HG03108 (cell line): ENCODE measurements around the gene NLRC3.

Source experiments
- ATAC-seq: cut with Tn5 transposase; IDR thresholded peaks from one replicate; pipeline ENCODE4 v1.9.1; 2021; ENCODE audit warnings: moderate library complexity; ENCODE audit not compliant: unreplicated experiment

Gene NLRC3

DNA sequence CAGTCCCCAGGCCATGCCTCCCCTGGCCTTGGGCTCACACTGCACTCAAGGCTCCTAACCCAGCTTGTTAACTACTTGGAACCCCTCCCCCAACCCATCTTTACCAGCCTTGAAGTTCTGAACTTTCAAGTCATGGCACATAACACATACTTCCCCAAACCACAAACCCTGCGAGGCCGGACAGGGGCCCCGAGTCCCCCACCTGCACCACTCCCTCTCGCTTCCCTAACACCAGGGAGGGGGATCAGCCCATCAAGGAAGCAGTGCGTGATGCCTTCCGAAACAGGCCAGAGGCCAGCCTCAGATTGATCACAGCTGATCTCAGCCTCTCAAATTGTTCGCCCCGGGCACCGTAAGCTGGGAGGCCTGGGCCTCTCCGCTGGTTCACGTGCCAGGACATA lies 3.0 kb upstream of the NLRC3 start:
- no peak for ATAC-seq

DNA sequence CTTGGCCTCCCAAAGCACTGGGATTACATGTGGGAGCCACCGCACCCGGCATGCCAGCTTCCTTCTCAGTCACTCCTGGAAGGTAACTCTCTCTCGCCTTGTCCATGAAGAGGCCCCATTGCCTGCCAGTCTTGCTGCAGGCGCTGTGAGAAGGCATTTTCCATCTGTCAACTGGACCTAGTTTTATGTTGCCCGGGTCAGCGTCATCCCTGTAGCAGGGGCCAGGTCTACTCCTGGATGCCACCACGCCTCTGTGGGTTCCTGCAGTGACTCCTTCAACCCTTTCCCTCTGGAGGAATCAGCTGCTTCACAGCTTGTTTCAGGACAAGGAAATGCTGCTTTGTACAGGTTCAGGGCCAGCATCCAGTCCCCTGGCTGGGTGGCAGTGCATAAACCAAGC lies 2.6 kb upstream of the NLRC3 start:
- ATAC-seq = no peak

DNA sequence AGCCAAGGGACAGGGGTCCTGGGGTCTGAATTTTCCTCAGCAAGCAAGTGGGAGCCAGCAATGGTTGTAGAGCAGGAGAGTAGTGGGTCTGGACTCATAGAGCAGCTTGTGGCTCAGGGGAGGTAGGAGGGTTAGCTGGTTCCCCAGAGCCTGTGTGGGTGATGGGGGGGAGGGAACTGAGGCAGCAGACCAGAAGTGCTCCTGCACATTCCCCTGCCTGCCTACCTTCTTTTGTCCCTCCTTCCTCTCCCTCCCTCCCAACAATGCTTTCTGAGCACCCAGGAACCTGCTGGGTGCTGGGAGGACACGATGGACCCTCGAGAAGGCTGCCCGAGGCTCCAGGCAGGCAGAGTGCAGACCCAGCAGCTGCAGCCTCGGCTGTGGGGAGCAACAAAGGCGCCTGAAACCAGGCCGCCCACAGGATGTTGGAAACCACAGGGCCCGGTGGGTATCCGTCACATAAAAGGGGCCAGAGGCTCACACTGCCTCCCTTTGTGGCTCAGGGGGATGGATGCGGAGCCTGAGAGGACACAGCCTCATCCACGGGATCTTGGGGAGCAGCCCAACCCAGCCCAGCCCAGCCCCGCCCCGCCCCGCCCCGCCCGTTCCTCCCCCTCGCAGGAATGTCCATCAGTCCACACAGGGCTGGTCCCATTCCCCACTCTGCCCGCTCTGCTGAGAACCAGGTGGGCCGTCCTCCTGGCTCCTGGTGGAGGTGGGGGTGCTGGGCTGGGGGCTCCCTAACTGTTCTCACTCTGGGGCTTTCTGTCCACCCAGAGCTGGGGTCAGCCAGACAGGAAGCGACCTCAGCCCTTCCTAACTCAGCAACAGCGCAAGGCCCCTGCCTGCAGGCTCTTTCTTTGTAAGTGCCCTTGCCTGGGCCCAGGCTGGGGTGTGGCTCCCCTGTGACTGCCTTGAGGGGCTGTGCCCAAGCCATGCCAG lies 1.7 kb upstream of the NLRC3 start:
- ATAC-seq = peak; percentile 59

DNA sequence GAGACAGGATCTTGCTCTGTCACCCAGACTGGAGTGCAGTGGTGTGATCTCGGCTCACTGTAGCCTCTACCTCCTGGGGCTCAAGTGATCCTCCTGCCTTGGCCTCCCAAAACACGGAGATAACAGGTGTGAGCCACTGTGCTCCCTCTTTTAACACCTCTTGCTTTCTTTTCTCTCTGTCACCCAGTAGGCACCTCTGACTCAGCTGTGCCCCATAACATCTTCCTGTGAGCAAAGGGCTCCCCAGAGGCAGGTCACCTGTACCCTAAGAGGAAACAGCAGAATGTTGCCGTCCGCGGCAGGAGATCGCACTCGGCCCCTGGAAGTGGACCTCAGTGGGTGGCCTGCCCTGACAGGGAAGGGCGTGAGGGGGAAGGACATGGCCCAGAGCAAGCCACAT lies 918 bp upstream of the NLRC3 start:
- no peak for ATAC-seq

DNA sequence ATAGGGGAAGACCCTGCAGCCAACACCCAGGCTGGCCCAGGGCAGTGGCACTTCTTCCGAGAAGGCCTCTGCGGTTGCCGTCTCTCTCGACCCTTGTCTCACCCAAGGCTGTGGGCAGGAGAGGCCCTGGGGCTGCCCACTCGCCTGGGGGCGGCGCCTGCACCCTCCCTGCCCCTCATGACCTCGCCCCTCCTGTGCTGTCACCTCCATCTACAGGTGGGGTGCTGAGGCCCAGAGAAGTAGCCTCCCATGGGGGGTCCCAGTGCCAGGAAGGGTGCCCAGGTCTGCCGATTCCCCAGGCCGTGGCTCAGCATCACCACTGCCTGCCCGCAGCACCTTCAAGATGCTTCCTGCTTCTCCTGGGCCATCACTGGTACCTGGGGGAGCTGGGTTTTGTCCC lies 992 bp downstream of the NLRC3 start:
- no peak for ATAC-seq

DNA sequence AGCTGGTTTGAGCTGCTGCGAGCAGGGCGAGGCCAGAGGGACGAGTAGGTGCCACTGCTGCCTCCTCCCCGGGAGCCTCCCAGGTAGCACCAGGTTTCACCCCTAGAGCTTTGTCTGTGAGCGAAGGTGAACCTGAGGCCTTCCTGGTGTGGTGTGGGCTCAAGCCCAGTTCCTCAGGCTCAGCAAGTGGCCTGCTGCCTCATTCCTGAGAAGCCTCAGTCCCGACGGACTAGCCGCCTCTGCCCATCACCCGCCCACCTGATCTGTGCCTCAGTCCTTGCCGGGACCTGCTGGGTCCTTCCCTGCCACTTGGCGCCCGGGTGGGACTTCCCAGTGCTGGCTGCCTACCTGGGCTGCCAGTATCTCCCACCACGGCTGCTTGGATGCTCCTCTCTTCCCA lies 1.7 kb downstream of the NLRC3 start:
- no peak for ATAC-seq

DNA sequence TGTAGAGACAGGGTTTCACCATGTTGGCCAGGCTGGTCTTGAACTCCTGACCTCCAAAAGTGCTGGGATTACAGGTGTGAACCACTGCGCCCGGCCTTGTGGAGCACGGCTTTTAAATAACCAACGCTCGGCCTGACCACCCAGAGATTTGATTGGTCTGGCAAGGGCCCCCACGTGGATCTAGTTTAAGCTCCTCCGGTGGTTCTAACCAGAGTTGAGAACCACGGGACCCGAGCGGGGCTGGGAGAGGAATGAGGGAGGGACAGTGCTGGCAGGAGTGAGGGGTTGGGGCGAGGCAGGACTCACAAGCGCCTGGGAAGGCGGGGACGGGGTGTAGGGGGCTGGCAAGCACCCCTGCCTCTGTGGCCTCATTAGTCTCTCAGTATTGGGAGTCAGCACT lies 3.0 kb downstream of the NLRC3 start:
- ATAC-seq = no peak

DNA sequence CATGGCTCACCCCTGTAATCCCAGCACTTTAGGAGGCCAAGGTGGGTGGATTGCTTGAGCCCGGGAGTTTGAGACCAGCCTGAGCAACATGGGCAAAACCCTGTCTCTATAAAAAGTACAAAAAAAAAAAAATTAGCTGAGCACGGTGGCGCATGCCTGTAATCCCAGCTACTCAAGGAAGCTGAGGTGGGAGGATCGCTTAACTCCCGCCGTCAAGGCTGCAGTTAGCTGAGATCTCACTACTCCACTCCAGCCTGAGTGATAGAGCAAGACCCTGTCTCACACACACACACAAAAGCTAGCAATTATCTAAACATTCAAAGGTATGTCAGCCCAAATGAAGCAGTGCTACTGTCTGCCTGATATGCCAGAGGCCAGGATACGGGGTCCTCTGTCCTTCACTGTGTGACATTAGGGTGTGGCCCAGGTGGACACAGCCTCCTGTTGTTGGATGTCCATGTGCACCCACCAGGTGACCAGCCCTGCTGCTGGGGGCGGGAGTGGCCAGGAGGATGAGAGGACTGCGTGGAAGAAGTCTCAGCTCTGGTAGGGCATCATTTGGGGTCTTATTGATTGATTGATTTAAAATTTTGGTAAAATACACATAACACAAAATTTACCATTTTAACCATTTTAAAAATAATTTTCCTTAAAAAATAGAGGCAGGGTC lies 3.9 kb downstream of the NLRC3 start:
- no peak for ATAC-seq

DNA sequence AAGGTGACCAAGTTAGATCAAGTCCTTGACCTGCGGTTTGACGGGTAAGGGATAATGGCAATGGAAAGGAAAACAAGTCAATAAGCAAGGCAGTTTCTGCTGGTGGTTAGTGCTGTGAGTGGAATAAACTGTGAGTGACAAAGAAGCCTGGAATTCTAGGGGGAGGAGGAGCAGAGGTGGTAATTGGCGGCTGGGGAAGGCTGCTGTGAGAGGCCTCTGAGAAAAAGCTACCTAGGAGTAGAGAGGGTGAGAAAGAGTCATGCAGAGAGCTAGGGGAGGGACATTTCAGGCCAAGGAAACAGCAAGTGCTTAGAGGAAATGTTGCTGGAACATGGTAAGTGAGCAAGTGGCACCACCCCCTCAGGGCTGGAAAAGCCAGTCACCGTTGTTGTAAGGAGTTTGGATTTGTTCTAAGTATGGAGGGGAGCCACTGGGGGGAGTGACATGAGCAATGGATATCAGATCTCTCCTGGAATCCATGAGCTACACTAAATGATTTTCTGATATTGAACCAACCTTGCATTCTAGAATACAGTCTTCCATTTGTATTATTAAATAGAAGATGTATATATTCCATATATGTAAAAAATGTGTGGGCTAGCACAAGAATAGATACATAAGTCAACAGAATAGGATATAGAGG lies 6.7 kb downstream of the NLRC3 start:
- no peak for ATAC-seq

DNA sequence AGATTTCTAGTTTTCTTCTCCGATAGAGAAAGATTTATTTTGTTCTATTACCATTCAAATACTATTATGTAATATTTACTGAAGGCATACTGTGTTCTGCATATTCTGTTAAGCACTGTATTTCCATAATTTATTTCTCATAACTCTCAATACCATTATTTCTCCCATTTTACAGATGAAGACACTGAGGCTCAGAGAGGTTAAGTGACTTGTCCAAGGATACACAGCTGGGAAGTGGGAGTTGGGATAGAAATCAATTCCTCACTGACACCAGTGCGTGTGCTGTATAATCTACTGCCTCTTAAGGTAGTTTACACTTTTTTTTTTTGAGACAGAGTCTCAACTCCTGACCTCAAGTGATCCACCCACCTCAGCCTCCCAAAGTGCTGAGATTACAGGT lies 7.4 kb downstream of the NLRC3 start:
- ATAC-seq = no peak

DNA sequence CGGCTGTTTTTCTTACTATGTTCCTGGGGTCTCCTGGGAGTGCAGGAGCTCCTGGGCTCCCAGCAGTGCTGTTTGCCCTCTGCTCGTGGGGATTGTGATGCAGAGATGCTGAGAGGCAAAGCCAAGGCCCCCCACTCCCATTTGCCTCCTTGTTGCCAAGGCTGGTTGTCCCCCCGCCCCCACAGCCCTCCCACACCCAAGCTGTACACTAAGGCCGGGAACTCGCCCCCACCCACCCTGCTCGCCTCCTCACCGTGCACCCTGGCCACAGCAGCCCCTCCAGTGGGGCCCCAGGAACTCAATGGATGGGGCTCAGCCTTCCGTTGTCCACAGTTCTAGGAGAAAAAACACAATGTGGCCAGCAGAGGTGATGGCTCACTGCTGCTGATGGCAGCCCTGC lies 10.2 kb downstream of the NLRC3 start:
- no peak for ATAC-seq

DNA sequence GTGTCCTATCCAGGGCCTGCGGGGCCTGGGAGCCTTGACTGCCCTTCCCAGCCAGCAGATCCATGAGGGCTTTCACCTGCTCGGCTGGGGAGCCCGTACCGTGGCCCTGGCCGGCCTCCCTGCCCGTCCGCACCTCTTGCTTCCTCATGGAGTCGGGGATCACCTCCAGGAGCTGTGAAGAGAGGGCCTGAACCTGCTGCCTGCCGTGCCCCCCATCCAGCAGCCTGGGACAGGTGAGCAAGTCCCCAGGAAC lies 12.4 kb downstream of the NLRC3 start:
- no peak for ATAC-seq

DNA sequence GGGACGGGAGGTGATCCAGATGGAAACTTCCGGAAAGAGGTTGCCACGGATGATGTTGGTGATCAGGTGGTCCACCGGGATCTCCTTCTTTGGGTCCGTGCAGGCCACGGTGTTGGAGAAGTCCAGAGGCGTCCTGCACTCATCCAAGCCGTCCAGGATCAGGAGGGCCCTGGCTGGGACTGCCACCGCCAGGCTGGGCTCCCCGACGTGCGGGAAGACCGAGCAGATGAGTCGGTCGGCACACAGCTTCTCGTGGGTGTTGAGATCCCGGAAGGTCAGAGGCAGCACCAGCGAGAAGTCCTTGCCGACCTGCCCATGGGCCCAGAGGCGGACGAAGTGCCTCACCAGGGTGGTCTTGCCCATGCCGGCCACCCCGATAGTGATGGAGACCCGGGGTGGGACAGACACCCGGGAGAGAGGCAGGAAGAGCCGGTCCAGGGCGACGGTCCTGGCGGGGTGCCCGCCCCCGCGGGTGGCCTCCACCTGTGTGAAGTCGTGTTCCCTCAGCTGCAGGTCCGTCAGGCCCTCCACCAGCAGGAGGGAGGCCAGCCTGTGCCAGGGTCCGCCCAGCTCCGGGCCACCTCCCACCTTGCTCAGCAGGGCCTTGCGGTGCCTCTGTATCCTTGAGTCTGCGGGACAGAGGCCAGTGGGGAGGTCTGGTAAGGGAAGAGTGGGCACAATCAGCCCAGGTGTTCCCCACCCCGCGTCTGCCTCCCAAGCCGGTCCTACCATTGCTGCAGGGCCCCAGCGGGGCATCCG lies 12.9 kb downstream of the NLRC3 start:
- no peak for ATAC-seq

DNA sequence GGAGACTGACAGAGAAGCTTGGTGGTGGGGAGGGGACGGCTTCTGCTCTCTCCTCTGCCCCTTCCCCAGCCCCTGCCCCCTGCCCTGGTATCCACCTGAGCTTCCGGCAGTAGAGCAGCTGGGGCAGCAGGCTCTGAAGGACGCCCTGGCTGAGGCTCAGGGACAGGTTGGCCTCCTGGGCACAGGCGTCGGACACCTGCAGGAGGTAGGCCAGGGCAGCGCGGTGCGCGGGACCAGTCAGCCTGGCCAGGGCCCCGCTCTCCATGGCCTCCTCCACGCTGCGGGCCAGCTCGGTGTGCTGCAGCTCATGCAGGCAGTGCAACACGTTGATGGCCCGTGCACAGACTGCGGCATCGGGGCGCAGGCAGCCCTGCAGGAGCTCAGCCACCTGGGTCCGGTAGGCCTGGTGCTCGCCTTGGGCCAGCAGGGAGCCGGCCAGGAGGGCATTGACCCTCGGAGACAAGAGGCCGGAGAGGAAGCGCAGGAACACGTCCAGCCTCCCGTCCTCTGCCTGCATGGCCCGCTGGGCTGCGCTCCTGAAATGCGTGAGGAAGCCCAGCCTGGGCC lies 14.2 kb downstream of the NLRC3 start:
- ATAC-seq = no peak

DNA sequence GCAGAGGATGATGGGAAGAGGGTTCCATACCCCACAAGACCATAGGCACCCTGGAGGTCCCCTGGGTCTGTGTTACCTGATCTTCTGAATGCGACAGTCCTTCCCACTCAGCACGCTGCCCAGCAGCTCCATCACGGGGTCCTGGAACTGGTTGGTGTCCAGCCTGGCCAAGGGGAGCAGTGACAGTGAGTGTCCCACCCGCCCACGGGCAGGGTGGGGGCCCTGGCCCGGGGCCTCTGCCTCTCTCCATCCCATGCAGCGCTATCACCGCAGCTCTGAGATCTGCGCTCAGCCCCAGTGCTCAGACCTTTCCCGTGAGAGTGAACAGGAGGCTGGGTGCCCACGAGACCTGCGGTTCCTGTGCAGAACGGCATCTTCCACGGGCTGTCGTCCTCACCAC lies 15.6 kb downstream of the NLRC3 start:
- no peak for ATAC-seq

DNA sequence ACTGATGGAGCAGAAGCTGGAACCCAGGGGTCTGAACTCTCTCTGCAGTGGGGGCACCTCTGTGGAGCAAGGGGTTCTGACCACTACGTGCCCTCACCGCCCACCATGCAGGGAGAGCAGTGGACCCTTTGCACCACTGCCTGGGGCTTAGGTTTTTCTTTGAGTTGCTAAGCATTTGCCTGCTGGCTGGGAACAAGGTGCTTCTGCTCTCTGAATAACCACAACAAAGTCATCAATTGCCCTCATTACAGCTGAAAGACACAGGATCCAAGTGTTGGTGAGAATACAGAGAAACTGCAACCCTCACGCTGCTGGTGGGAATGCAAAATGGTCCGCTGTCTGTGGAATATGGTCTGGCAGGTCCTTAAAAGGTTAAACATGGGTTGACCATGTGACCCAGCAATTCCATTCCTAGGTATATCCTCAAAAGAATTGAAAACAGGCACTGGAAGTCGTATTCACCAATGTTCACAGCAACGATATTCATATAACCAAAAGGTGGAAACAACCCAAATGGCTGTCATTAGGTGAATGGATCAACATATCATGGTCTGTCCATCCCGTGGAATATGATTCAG lies 22.8 kb downstream of the NLRC3 start:
- no peak for ATAC-seq

DNA sequence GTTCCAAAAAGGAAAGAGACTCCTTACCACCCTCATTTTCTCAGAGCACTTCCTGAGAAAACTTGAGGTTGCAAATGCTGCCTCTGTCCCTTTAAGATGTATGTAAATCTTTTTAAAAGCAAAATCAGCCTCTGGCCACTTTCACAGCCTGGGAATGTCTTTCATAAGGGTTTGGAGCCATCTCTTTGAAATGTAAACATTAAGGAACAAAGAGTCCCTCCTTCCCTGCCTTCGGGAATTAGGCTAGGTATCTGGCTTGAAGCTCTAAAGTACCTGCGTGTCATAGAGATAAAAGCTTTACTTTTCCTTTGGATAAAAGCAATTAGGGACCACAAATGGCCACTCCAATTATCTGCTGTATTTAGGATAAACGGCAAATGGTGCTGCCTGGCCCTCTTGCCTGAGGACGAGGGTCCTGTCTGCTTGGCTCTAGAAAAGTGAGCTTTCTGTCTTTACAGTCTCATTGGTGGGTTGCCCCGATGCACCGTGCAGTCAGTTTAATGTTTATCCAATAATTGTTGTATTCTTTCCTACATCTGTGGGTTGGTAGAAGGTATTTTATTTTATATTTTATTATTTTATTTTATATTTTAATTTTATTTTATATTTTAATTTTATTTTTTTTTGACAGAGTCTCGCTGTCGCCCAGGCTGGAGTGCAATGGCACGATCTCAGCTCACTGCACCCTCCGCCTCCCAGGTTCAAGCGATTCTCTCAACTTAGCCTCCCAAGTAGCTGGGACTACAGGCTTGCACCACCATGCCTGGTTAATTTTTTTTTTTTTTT lies 23.9 kb downstream of the NLRC3 start:
- ATAC-seq = no peak

DNA sequence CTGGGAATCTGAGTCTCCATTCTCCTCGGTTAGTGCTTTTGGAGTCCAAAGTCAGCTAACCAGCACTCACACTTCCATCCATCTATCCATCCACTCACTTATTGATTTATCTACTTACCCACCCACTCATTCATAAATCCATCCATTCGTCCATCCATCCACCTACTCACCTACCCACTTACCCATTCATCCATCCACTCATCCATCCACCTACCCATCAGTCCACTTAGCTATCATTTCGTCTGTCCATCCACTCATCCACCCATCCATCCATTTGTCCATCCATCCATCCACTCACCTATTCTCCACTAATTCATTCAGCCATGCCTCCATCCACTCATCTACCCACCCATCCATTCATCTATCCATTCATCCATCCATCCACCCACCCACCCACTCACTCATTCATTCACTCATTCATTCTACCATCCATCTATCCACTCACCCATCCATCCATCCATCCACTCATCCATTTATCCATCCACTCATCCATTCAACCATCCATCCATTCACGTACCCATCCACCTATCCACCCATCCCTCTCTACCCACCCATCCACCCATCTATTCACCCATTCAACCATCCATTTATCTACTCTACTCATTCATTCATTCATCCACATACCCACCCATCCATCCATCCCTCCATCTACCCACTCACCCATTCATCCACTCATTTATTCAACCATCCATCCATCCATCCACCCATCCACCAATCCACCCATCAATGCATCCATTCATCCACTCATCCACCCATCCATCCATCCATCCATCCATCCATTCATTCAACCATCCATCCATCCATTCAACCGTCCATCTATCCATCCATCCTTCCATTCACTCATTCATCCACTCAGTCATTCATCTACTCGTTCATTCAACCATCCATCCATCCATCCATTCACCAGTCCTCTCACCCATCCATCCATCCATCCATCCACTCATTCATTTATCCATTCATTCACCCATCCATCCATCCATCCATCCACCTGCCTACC lies 26.1 kb downstream of the NLRC3 start:
- ATAC-seq = no peak

DNA sequence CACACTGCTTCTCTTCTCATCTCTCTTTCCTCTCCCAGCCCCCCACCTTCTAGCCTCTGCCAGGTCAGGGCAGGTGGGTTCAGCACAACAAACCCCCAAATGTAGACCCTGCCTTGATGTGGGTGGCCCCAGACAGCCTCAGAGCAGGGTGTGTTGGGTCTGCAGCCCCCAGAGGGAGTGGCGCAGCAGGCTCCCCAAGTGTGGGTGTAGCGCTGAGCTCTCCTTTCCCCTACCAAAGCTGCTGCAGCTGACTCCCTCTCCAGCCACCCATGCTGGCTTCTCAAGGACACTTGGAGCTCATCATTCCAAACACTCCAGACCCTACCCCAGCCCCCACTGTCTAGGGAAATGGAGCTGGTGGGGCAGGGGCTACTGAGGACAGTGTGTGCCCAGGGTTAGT lies 27.3 kb downstream of the NLRC3 start:
- ATAC-seq = no peak
